IMR-90 (cell line): ENCODE results near the gene ACAN. TPM values are rescaled to one million over a fixed set of nuclear protein-coding genes. Genes with fewer than 3 reads are reported as not detected.

ENCODE experiments used
- ATAC-seq: fragments of 200-7000 bp; cut with Tn5 transposase; 2 replicates; pipeline ENCODE4 v1.9.1; 2020; ENCODE audit warnings: low read depth, mild to moderate bottlenecking, moderate library complexity
- BruUV-seq: library from RNA; stranded (reverse); fragments of 400-500 nt; replicated peaks from 2 replicates; lab custom pipeline; 2021; lab: Mats Ljungman, UMichigan
- CTCF ChIA-PET: fragments of 300-600 bp; formaldehyde crosslinking; extraction: SDS; loops from one replicate; lab custom pipeline; 2021; ENCODE audit warnings: antibody characterized with exemption; lab: Yijun Ruan, JAX
- POLR2A ChIA-PET: fragments of 300-600 bp; sonication (Branson Sonifier 250); formaldehyde crosslinking; loops from one replicate; lab custom pipeline; 2022; ENCODE audit warnings: antibody characterized with exemption; ENCODE audit not compliant: unreplicated experiment; lab: Charles Lee
- DNase-seq: peaks from one replicate; pipeline ENCODE4 v3.0.0; 2013
- H2AFZ ChIP-seq: replicated peaks from 2 replicates; pipeline ENCODE3; 2013; ENCODE audit warnings: low read length, mild to moderate bottlenecking; ENCODE audit not compliant: poor library complexity
- H2AK5ac ChIP-seq: 2 replicates; pipeline ENCODE4 v1.6.1; 2013; ENCODE audit warnings: low read depth, low read length, inconsistent platforms
- H2AK9ac ChIP-seq: replicated peaks from 2 replicates; pipeline ENCODE3; 2013; ENCODE audit warnings: mild to moderate bottlenecking, low read depth, low read length, moderate library complexity; ENCODE audit not compliant: poor library complexity
- H2BK120ac ChIP-seq: 2 replicates; pipeline ENCODE4 v1.6.1; 2013; ENCODE audit warnings: low read depth, low read length, inconsistent platforms
- H2BK15ac ChIP-seq: 3 replicates; pipeline ENCODE4 v1.6.1; 2013; ENCODE audit warnings: low read depth, low read length, inconsistent platforms
- H2BK20ac ChIP-seq: 2 replicates; pipeline ENCODE4 v1.6.1; 2013; ENCODE audit warnings: low read depth, mild to moderate bottlenecking, inconsistent platforms, low read length, moderate library complexity
- H2BK5ac ChIP-seq: 2 replicates; pipeline ENCODE4 v1.6.1; 2013; ENCODE audit warnings: mild to moderate bottlenecking, low read depth, low read length, inconsistent platforms; ENCODE audit not compliant: poor library complexity, severe bottlenecking
- H3K14ac ChIP-seq: replicated peaks from 2 replicates; pipeline ENCODE4 v1.6.1; 2013; ENCODE audit warnings: low read depth, low read length, inconsistent platforms
- H3K18ac ChIP-seq: 2 replicates; pipeline ENCODE4 v1.6.1; 2013; ENCODE audit warnings: low read depth, low read length, control low read depth
- H3K23ac ChIP-seq: 2 replicates; pipeline ENCODE4 v1.6.1; 2013; ENCODE audit warnings: low read depth, low read length, inconsistent platforms
- H3K27ac ChIP-seq: 2 replicates; pipeline ENCODE4 v1.5.1; 2013; ENCODE audit warnings: mild to moderate bottlenecking, control low read depth, low read length; ENCODE audit not compliant: insufficient read depth
- H3K27me3 ChIP-seq: 2 replicates; pipeline ENCODE4 v1.6.1; 2013; ENCODE audit warnings: low read length; ENCODE audit not compliant: control insufficient read depth, insufficient read depth
- H3K36me3 ChIP-seq: 2 replicates; pipeline ENCODE4 v1.6.1; 2013; ENCODE audit warnings: low read length, mixed read lengths; ENCODE audit not compliant: control insufficient read depth, insufficient read depth
- H3K4ac ChIP-seq: 2 replicates; pipeline ENCODE4 v1.6.1; 2013; ENCODE audit warnings: low read depth, low read length, inconsistent platforms
- H3K4me1 ChIP-seq: 2 replicates; pipeline ENCODE4 v1.6.1; 2013; ENCODE audit warnings: low read length, mixed read lengths; ENCODE audit not compliant: control insufficient read depth, insufficient read depth
- H3K4me2 ChIP-seq: 2 replicates; pipeline ENCODE4 v1.6.1; 2013; ENCODE audit warnings: low read depth, mild to moderate bottlenecking, control low read depth, low read length, moderate library complexity
- H3K4me3 ChIP-seq: 2 replicates; pipeline ENCODE4 v1.5.1; 2013; ENCODE audit warnings: low read depth, mild to moderate bottlenecking, control low read depth, low read length, moderate library complexity; ENCODE audit not compliant: insufficient read depth
- H3K56ac ChIP-seq: 2 replicates; pipeline ENCODE4 v1.6.1; 2013; ENCODE audit warnings: low read length, inconsistent platforms; ENCODE audit not compliant: insufficient read depth; ENCODE audit errors: extremely low read depth
- H3K79me1 ChIP-seq, 2 experiments: 2 replicates each; pipeline ENCODE4 v1.6.1; 2013; ENCODE audit warnings: low read length in 2 of 2, inconsistent platforms in 1 of 2, low read depth in 1 of 2
- H3K9ac ChIP-seq: 2 replicates; pipeline ENCODE4 v1.6.1; 2013; ENCODE audit warnings: low read depth, low read length, control low read depth
- H3K9me1 ChIP-seq: 2 replicates; pipeline ENCODE4 v1.6.1; 2013; ENCODE audit warnings: low read length, inconsistent platforms; ENCODE audit not compliant: insufficient read depth
- H3K9me3 ChIP-seq: 2 replicates; pipeline ENCODE4 v1.6.1; 2013; ENCODE audit warnings: low read length; ENCODE audit not compliant: control insufficient read depth, insufficient read depth
- H4K20me1 ChIP-seq: 2 replicates; pipeline ENCODE4 v1.6.1; 2013; ENCODE audit warnings: low read length, inconsistent platforms; ENCODE audit not compliant: insufficient read depth
- H4K5ac ChIP-seq: 2 replicates; pipeline ENCODE4 v1.6.1; 2013; ENCODE audit warnings: mild to moderate bottlenecking, low read depth, low read length, control low read depth
- H4K8ac ChIP-seq, 2 experiments: 2 replicates each; pipeline ENCODE4 v1.6.1; 2013; ENCODE audit warnings: low read depth in 2 of 2, low read length in 2 of 2, control low read depth in 1 of 2, inconsistent platforms in 1 of 2
- H4K91ac ChIP-seq: 2 replicates; pipeline ENCODE4 v1.6.1; 2013; ENCODE audit warnings: low read depth, low read length, inconsistent platforms; ENCODE audit not compliant: insufficient read depth
- BHLHE40 ChIP-seq: fragments of 150-350 bp; IDR thresholded peaks from 2 replicates; pipeline ENCODE4 v1.6.1; 2016; ENCODE audit warnings: mild to moderate bottlenecking, low read depth, low read length
- CEBPB ChIP-seq: IDR thresholded peaks from 2 replicates; pipeline ENCODE4 v1.6.1; 2012; ENCODE audit warnings: low read depth, low read length, improper control_type of control experiment
- FOS ChIP-seq: fragments of 150-350 bp; IDR thresholded peaks from 2 replicates; pipeline ENCODE4 v1.6.1; 2016; ENCODE audit warnings: low read depth, low read length
- MAZ ChIP-seq: IDR thresholded peaks from 2 replicates; pipeline ENCODE4 v1.6.1; 2012; ENCODE audit warnings: low read depth, mild to moderate bottlenecking, low read length, improper control_type of control experiment, moderate library complexity, borderline replicate concordance
- MXI1 ChIP-seq: IDR thresholded peaks from 2 replicates; pipeline ENCODE4 v1.6.1; 2012; ENCODE audit warnings: low read depth, mild to moderate bottlenecking, low read length, moderate library complexity, borderline replicate concordance
- POLR2A ChIP-seq: IDR thresholded peaks from 2 replicates; pipeline ENCODE4 v1.6.1; 2012; ENCODE audit warnings: mild to moderate bottlenecking, low read depth, low read length
- RAD21 ChIP-seq: IDR thresholded peaks from 2 replicates; pipeline ENCODE4 v1.6.1; 2012; ENCODE audit warnings: low read length, improper control_type of control experiment
- RFX5 ChIP-seq: IDR thresholded peaks from 2 replicates; pipeline ENCODE4 v1.8.0; 2012; ENCODE audit warnings: low read depth, mild to moderate bottlenecking, low read length, moderate library complexity
- SMC3 ChIP-seq: fragments of 150-350 bp; IDR thresholded peaks from 2 replicates; pipeline ENCODE4 v1.6.1; 2016; ENCODE audit warnings: low read depth, mild to moderate bottlenecking, antibody characterized with exemption, low read length, moderate library complexity
- WGBS, 2 experiments: methylation state at CpG; one replicate each; pipeline versions ENCODE4 v1.1.5 to v1.1.7; 2013; ENCODE audit warnings: missing lambda C conversion rate in 2 of 2; ENCODE audit not compliant: insufficient read length in 1 of 2; ENCODE audit errors: extremely low coverage in 2 of 2; 5-methylcytosine and 5-hydroxymethylcytosine counted together
- dilution Hi-C: fragments of 300-500 bp; cut with HindIII; formaldehyde crosslinking; loops from one replicate; pipeline ENCODE4 v1.14.3; 2018; ENCODE audit warnings: low sequenced_read_pairs; ENCODE audit not compliant: unreplicated experiment
- in situ Hi-C: fragments of 300-500 bp; cut with MboI; formaldehyde crosslinking; loops from 3 replicates; pipeline ENCODE4 v1.14.3; 2019; ENCODE audit warnings: low sequenced_read_pairs, inconsistent platforms, mixed read lengths
- intact Hi-C: fragments of 100-400 bp; cut with micrococcal nuclease; formaldehyde crosslinking; loops from 2 replicates; pipeline ENCODE4 v1.10.0; 2022
- polyA plus RNA-seq, 3 experiments: library from polyadenylated mRNA; depleted of rRNA; stranded (reverse); fragments of >200 nt; gene quantifications; 2 replicates each; pipeline ENCODE4 v1.2.3, GENCODE V29; 2012; ENCODE audit warnings: low replicate concordance in 1 of 3
- total RNA-seq: library from RNA; depleted of rRNA; stranded (reverse); fragments of >200 nt; gene quantifications from 2 replicates; pipeline ENCODE4 v1.2.3, GENCODE V29; 2012
- TF ChIP-seq, protein P1 (sequence below): fragments of 150-350 bp; IDR thresholded peaks from 2 replicates; pipeline ENCODE4 v1.6.1; 2016; ENCODE audit warnings: low read depth, mild to moderate bottlenecking, low read length, moderate library complexity, borderline replicate concordance
- TF ChIP-seq, protein P2 (sequence below): conservative IDR thresholded peaks from 2 replicates; pipeline ENCODE4 v1.5.1; 2012; ENCODE audit warnings: mild to moderate bottlenecking, low read depth, low read length, improper control_type of control experiment

Gene ACAN
- total and polyA plus RNA-seq, 2 of the 4 experiments (the other 2 are of a cell fraction) = 0.54 to 0.96 TPM

DNA sequence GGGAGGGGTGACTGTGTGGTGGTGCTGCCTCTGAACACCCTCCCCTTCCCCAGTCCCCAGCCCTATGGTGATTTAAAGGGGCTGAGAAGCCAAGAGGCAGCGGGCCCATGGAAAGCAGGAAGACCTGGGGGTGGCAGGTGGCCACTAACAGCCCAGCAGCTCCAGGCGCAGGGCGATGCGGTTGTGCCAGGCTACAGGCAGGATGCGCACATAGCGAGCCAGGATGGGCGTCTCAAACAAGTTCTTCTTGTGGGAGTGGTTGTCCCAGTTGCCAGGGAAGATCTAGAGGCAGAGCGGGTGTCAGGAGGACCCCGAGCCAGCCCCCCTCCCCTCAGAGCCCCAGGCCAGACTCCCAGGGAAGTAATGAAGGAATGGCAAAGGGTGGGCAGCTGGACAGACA is 96.0 kb downstream of the ACAN start:
- Histone ChIP-seq H2BK15ac (no peak overlapping the region), H2AK5ac (no peak overlapping the region), H3K4ac (no peak overlapping the region), H3K36me3 (peaks cover 41% of the 10 kb centered on the region), H2BK20ac (no peak overlapping the region), H3K4me1 (peaks cover 14% of the 10 kb centered on the region), H3K9me3 (no peaks in the 10 kb centered on the region), H3K14ac (no peak overlapping the region), H3K79me1 (peaks cover 26 to 48% of the 10 kb centered on the region in 2 experiments; a peak in 3 of 4 replicates), H4K8ac (no peak overlapping the region), H2BK120ac (no peak overlapping the region), H3K23ac (no peak overlapping the region), H3K4me3 (no peak overlapping the region), H2BK5ac (no peak overlapping the region), H4K91ac (no peak overlapping the region), H4K5ac (no peak overlapping the region), H3K27ac (no peak overlapping the region), H3K4me2 (no peak overlapping the region), H3K9me1 (peaks cover 13% of the 10 kb centered on the region), H3K56ac (no peak overlapping the region), H2AK9ac (no peak overlapping the region), H3K9ac (no peak overlapping the region), H3K27me3 (no peaks in the 10 kb centered on the region), H3K18ac (no peak overlapping the region), H4K20me1 (peaks cover 64% of the 10 kb centered on the region), H2AFZ (no peak overlapping the region)
- no TSS peak for BruUV-seq
- CTCF ChIA-PET = no interaction called here
- no peak for ATAC-seq
- TF ChIP-seq BHLHE40 (no peak), MAZ (no peak), FOS (no peak), POLR2A (no peak), MXI1 (no peak), SMC3 (no peak), RFX5 (no peak), RAD21 (no peak), CEBPB (no peak)
- TF ChIP-seq, protein P1, sequence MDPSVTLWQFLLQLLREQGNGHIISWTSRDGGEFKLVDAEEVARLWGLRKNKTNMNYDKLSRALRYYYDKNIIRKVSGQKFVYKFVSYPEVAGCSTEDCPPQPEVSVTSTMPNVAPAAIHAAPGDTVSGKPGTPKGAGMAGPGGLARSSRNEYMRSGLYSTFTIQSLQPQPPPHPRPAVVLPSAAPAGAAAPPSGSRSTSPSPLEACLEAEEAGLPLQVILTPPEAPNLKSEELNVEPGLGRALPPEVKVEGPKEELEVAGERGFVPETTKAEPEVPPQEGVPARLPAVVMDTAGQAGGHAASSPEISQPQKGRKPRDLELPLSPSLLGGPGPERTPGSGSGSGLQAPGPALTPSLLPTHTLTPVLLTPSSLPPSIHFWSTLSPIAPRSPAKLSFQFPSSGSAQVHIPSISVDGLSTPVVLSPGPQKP = no peak
- TF ChIP-seq, protein P2, sequence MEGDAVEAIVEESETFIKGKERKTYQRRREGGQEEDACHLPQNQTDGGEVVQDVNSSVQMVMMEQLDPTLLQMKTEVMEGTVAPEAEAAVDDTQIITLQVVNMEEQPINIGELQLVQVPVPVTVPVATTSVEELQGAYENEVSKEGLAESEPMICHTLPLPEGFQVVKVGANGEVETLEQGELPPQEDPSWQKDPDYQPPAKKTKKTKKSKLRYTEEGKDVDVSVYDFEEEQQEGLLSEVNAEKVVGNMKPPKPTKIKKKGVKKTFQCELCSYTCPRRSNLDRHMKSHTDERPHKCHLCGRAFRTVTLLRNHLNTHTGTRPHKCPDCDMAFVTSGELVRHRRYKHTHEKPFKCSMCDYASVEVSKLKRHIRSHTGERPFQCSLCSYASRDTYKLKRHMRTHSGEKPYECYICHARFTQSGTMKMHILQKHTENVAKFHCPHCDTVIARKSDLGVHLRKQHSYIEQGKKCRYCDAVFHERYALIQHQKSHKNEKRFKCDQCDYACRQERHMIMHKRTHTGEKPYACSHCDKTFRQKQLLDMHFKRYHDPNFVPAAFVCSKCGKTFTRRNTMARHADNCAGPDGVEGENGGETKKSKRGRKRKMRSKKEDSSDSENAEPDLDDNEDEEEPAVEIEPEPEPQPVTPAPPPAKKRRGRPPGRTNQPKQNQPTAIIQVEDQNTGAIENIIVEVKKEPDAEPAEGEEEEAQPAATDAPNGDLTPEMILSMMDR = no peak
- no peak for DNase-seq
- POLR2A ChIA-PET = no interaction called here
- dilution Hi-C loops (no loop called here), intact Hi-C loops (no loop called here), in situ Hi-C loops (no loop called here)
- 86% methylated on average over 1 of the region's 9 CpGs; no CpG with 5 or more reads in 1 of the 2 experiments for WGBS, 2 experiments
